GM23338 (cell line): ENCODE data around the gene PLD6. TPM values are rescaled to one million over a fixed set of nuclear protein-coding genes. Genes with fewer than 3 reads are reported as not detected.

Experiments
- ATAC-seq: fragments of 200-7000 bp; cut with Tn5 transposase; 3 replicates; pipeline ENCODE4 v1.9.1; 2020
- DNase-seq: peaks from one replicate; pipeline ENCODE4 v3.0.0-alpha.2; 2015; ENCODE audit warnings: low spot score
- H2AFZ ChIP-seq: fragments of 200-600 bp; sonication (generic); 2 replicates; pipeline ENCODE4 v1.8.0; 2016; ENCODE audit warnings: antibody characterized with exemption, mild to moderate bottlenecking, moderate library complexity
- H3F3A ChIP-seq: fragments of 200-600 bp; sonication (generic); replicated peaks from 2 replicates; pipeline ENCODE4 v1.8.0; 2017; ENCODE audit warnings: antibody characterized with exemption, mixed run types, low read depth
- H3K27ac ChIP-seq: fragments of 200-600 bp; sonication (generic); 2 replicates; pipeline ENCODE4 v1.6.1; 2016; ENCODE audit warnings: low read depth
- H3K27me3 ChIP-seq: fragments of 200-600 bp; sonication (generic); 2 replicates; pipeline ENCODE4 v1.8.0; 2016; ENCODE audit warnings: mild to moderate bottlenecking, mixed run types, moderate library complexity; ENCODE audit not compliant: insufficient read depth
- H3K36me3 ChIP-seq: fragments of 200-600 bp; sonication (generic); 2 replicates; pipeline ENCODE4 v1.8.0; 2016; ENCODE audit warnings: mild to moderate bottlenecking; ENCODE audit not compliant: insufficient read depth
- H3K4me1 ChIP-seq: fragments of 200-600 bp; sonication (generic); 2 replicates; pipeline ENCODE4 v1.8.0; 2016; ENCODE audit warnings: mild to moderate bottlenecking, moderate library complexity; ENCODE audit not compliant: insufficient read depth
- H3K4me2 ChIP-seq: fragments of 200-600 bp; sonication (generic); 2 replicates; pipeline ENCODE4 v1.7.1; 2017; ENCODE audit warnings: mixed run types
- H3K4me3 ChIP-seq: fragments of 200-600 bp; sonication (generic); 2 replicates; pipeline ENCODE4 v1.6.1; 2016; ENCODE audit warnings: mixed run types
- H3K79me2 ChIP-seq: fragments of 200-600 bp; sonication (generic); replicated peaks from 2 replicates; pipeline ENCODE4 v1.8.0; 2017; ENCODE audit warnings: mild to moderate bottlenecking; ENCODE audit not compliant: insufficient read depth
- H3K9me2 ChIP-seq: fragments of 200-600 bp; sonication (generic); 2 replicates; pipeline ENCODE4 v1.8.0; 2017; ENCODE audit not compliant: insufficient read depth
- H4K20me1 ChIP-seq: fragments of 200-600 bp; sonication (generic); replicated peaks from 2 replicates; pipeline ENCODE4 v1.8.0; 2017; ENCODE audit warnings: mild to moderate bottlenecking; ENCODE audit not compliant: insufficient read depth
- H3K27ac Mint-ChIP-seq: 2 replicates; pipeline ENCODE4 v1.8.0; 2020; ENCODE audit warnings: inconsistent platforms, mild to moderate bottlenecking, moderate library complexity, mixed read lengths
- H3K27me3 Mint-ChIP-seq: 3 replicates; pipeline ENCODE4 v1.8.0; 2022; ENCODE audit warnings: low read depth, mild to moderate bottlenecking, moderate library complexity, mixed read lengths, inconsistent platforms; ENCODE audit not compliant: insufficient read depth, poor library complexity
- H3K36me3 Mint-ChIP-seq: 3 replicates; pipeline ENCODE4 v1.8.0; 2021; ENCODE audit warnings: low read depth, mild to moderate bottlenecking, inconsistent platforms, moderate library complexity, mixed read lengths
- H3K4me1 Mint-ChIP-seq: 3 replicates; pipeline ENCODE4 v1.8.0; 2020; ENCODE audit warnings: mild to moderate bottlenecking, inconsistent platforms, mixed read lengths
- H3K4me3 Mint-ChIP-seq: 3 replicates; pipeline ENCODE4 v1.8.0; 2021; ENCODE audit warnings: moderate library complexity, mild to moderate bottlenecking, inconsistent platforms, mixed read lengths
- H3K9me3 Mint-ChIP-seq: 3 replicates; pipeline ENCODE4 v1.8.0; 2020; ENCODE audit warnings: moderate library complexity, mild to moderate bottlenecking, inconsistent platforms, mixed read lengths
- CREB1 ChIP-seq: fragments of 250-450 bp; sonication (Bioruptor Pico); IDR thresholded peaks from 2 replicates; pipeline ENCODE4 v1.5.0; 2020; ENCODE audit warnings: low read depth, mild to moderate bottlenecking, moderate library complexity
- CTCF ChIP-seq, 2 experiments: fragments of 200-600 bp in 1 of 2; sonication (generic) in 1 of 2; conservative IDR thresholded peaks; 2 replicates each; pipeline versions ENCODE4 v1.5.1 to v1.6.1; 2016 to 2017; ENCODE audit warnings: antibody characterized with exemption in 2 of 2, low read depth in 2 of 2, mild to moderate bottlenecking in 2 of 2, moderate library complexity in 1 of 2
- EZH2 ChIP-seq: fragments of 200-600 bp; sonication (generic); IDR thresholded peaks from one replicate; pipeline ENCODE4 v1.8.0; 2017; ENCODE audit warnings: antibody characterized with exemption, mild to moderate bottlenecking, low read depth; ENCODE audit not compliant: unreplicated experiment
- EZH2phosphoT487 ChIP-seq: fragments of 200-600 bp; sonication (generic); IDR thresholded peaks from one replicate; pipeline ENCODE4 v1.8.1; 2018; ENCODE audit warnings: antibody characterized with exemption; ENCODE audit not compliant: unreplicated experiment
- JUNB ChIP-seq: IDR thresholded peaks from one replicate; pipeline ENCODE4 v1.6.1; 2016; ENCODE audit warnings: antibody characterized with exemption; ENCODE audit not compliant: unreplicated experiment
- NANOG ChIP-seq: IDR thresholded peaks from 2 replicates; pipeline ENCODE4 v1.6.1; 2016; ENCODE audit warnings: antibody characterized with exemption, borderline replicate concordance
- POLR2AphosphoS5 ChIP-seq: IDR thresholded peaks from 2 replicates; pipeline ENCODE4 v1.6.1; 2016; ENCODE audit warnings: antibody characterized with exemption, low read depth
- STAT1 ChIP-seq: IDR thresholded peaks from one replicate; pipeline ENCODE4 v1.6.1; 2016; ENCODE audit warnings: antibody characterized with exemption; ENCODE audit not compliant: unreplicated experiment
- ZNF114 ChIP-seq: fragments of 250-450 bp; sonication (Bioruptor Pico); IDR thresholded peaks from 2 replicates; pipeline ENCODE4 v1.5.0; 2020; ENCODE audit warnings: mild to moderate bottlenecking, moderate library complexity
- ZNF331 ChIP-seq: fragments of 250-450 bp; sonication (Bioruptor Pico); IDR thresholded peaks from 2 replicates; pipeline ENCODE4 v1.5.0; 2020; ENCODE audit warnings: low read depth, mild to moderate bottlenecking, moderate library complexity
- polyA plus RNA-seq: library from polyadenylated mRNA; unstranded; fragments of >200 nt; fragmentation: Nextera tagmentation; extraction: Ambion mirVana; gene quantifications from 2 replicates; pipeline ENCODE4 v1.2.1, GENCODE V29; 2016
- total RNA-seq: library from RNA; depleted of rRNA; stranded (reverse); fragments of >200 nt; shearing (Covaris generic); gene quantifications from 2 replicates; pipeline ENCODE4 v1.2.3, GENCODE V29; 2014
- TF ChIP-seq, protein P1 (sequence below): fragments of 250-450 bp; sonication (Bioruptor Pico); IDR thresholded peaks from 2 replicates; pipeline ENCODE4 v1.5.0; 2020; ENCODE audit warnings: mild to moderate bottlenecking, moderate library complexity
- TF ChIP-seq, protein P2 (sequence below): IDR thresholded peaks from 2 replicates; pipeline ENCODE4 v1.6.1; 2016; ENCODE audit warnings: antibody characterized with exemption

PLD6 gene
- total and polyA plus RNA-seq, 2 experiments from 2014 or later: not detected

- TF ChIP-seq CTCF (conservative IDR thresholded peaks at IDR 0.05; ENCODE audit: low read depth in 2 of 2): no peak
These were observed 47.9 kb upstream of the PLD6 start (continued) for GRCh38 chr17:17254036-17254435.

GRCh38 chr17:17253406-17253805 lies 47.3 kb upstream of the PLD6 start:
- H3K9me2 ChIP-seq: no peaks in the 10 kb centered on the region
- H4K20me1 ChIP-seq: peaks cover 6% of the 10 kb centered on the region; the same call in 1 of the 2 replicates
- no peaks in the 10 kb centered on the region for H3K27me3 ChIP-seq
- peaks cover 83% of the 10 kb centered on the region for H3K36me3 Mint-ChIP-seq
- no peaks in the 10 kb centered on the region for H3K4me1 ChIP-seq
- no peaks in the 10 kb centered on the region for H3F3A ChIP-seq
- no peak overlapping the region for H2AFZ ChIP-seq
- ATAC-seq (no peak), DNase-seq (no peak)
- H3K4me3 Mint-ChIP-seq: no peak overlapping the region
- no peaks in the 10 kb centered on the region for H3K9me3 Mint-ChIP-seq
- no peak overlapping the region for H3K4me2 ChIP-seq
- 0 out of 2 replicates have a peak, but pooled peaks cover 3% of the 10 kb centered on the region for H3K79me2 ChIP-seq
- peaks cover 4% of the 10 kb centered on the region for H3K27me3 Mint-ChIP-seq
- H3K4me3 ChIP-seq: no peak overlapping the region
- H3K27ac ChIP-seq: no peak overlapping the region
- H3K27ac Mint-ChIP-seq: no peak overlapping the region
- no peaks in the 10 kb centered on the region for H3K4me1 Mint-ChIP-seq
- peaks cover 36% of the 10 kb centered on the region for H3K36me3 ChIP-seq
- TF ChIP-seq EZH2phosphoT487: no peak
- TF ChIP-seq POLR2AphosphoS5: no peak
- no peak for TF ChIP-seq EZH2
- TF ChIP-seq, protein P1, sequence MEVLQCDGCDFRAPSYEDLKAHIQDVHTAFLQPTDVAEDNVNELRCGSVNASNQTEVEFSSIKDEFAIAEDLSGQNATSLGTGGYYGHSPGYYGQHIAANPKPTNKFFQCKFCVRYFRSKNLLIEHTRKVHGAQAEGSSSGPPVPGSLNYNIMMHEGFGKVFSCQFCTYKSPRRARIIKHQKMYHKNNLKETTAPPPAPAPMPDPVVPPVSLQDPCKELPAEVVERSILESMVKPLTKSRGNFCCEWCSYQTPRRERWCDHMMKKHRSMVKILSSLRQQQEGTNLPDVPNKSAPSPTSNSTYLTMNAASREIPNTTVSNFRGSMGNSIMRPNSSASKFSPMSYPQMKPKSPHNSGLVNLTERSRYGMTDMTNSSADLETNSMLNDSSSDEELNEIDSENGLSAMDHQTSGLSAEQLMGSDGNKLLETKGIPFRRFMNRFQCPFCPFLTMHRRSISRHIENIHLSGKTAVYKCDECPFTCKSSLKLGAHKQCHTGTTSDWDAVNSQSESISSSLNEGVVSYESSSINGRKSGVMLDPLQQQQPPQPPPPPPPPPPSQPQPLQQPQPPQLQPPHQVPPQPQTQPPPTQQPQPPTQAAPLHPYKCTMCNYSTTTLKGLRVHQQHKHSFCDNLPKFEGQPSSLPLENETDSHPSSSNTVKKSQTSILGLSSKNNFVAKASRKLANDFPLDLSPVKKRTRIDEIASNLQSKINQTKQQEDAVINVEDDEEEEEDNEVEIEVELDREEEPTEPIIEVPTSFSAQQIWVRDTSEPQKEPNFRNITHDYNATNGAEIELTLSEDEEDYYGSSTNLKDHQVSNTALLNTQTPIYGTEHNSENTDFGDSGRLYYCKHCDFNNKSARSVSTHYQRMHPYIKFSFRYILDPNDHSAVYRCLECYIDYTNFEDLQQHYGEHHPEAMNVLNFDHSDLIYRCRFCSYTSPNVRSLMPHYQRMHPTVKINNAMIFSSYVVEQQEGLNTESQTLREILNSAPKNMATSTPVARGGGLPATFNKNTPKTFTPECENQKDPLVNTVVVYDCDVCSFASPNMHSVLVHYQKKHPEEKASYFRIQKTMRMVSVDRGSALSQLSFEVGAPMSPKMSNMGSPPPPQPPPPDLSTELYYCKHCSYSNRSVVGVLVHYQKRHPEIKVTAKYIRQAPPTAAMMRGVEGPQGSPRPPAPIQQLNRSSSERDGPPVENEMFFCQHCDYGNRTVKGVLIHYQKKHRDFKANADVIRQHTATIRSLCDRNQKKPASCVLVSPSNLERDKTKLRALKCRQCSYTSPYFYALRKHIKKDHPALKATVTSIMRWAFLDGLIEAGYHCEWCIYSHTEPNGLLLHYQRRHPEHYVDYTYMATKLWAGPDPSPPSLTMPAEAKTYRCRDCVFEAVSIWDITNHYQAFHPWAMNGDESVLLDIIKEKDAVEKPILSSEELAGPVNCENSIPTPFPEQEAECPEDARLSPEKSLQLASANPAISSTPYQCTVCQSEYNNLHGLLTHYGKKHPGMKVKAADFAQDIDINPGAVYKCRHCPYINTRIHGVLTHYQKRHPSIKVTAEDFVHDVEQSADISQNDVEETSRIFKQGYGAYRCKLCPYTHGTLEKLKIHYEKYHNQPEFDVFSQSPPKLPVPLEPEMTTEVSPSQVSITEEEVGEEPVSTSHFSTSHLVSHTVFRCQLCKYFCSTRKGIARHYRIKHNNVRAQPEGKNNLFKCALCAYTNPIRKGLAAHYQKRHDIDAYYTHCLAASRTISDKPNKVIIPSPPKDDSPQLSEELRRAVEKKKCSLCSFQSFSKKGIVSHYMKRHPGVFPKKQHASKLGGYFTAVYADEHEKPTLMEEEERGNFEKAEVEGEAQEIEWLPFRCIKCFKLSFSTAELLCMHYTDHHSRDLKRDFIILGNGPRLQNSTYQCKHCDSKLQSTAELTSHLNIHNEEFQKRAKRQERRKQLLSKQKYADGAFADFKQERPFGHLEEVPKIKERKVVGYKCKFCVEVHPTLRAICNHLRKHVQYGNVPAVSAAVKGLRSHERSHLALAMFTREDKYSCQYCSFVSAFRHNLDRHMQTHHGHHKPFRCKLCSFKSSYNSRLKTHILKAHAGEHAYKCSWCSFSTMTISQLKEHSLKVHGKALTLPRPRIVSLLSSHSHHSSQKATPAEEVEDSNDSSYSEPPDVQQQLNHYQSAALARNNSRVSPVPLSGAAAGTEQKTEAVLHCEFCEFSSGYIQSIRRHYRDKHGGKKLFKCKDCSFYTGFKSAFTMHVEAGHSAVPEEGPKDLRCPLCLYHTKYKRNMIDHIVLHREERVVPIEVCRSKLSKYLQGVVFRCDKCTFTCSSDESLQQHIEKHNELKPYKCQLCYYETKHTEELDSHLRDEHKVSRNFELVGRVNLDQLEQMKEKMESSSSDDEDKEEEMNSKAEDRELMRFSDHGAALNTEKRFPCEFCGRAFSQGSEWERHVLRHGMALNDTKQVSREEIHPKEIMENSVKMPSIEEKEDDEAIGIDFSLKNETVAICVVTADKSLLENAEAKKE (CRISPR knock-in tag): no peak
- TF ChIP-seq CREB1 (CRISPR knock-in tag): no peak
- TF ChIP-seq JUNB: no peak
- no peak for TF ChIP-seq NANOG
- TF ChIP-seq, protein P2, sequence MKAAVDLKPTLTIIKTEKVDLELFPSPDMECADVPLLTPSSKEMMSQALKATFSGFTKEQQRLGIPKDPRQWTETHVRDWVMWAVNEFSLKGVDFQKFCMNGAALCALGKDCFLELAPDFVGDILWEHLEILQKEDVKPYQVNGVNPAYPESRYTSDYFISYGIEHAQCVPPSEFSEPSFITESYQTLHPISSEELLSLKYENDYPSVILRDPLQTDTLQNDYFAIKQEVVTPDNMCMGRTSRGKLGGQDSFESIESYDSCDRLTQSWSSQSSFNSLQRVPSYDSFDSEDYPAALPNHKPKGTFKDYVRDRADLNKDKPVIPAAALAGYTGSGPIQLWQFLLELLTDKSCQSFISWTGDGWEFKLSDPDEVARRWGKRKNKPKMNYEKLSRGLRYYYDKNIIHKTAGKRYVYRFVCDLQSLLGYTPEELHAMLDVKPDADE: no peak
- no peak for TF ChIP-seq CTCF (conservative IDR thresholded peaks at IDR 0.05; ENCODE audit: low read depth in 2 of 2)
- TF ChIP-seq STAT1: no peak
- no peak for TF ChIP-seq ZNF331 (CRISPR knock-in tag)
- TF ChIP-seq ZNF114 (CRISPR knock-in tag): no peak
